ENCODE measurements around the gene CCNE1.
"Not testable (repeated sequence)": the region's sequence is repeated elsewhere in the genome, so short reads cannot be mapped to it uniquely, and the experiment has no call there.

The CCNE1 gene

GRCh38 chr19:29819300-29819699 is 7.5 kb downstream of the CCNE1 start:
- DNase-seq = no peak

- DNase-seq = no peak
Observed at GRCh38 chr19:29819986-29820385, 8.2 kb downstream of the CCNE1 start.

DNA sequence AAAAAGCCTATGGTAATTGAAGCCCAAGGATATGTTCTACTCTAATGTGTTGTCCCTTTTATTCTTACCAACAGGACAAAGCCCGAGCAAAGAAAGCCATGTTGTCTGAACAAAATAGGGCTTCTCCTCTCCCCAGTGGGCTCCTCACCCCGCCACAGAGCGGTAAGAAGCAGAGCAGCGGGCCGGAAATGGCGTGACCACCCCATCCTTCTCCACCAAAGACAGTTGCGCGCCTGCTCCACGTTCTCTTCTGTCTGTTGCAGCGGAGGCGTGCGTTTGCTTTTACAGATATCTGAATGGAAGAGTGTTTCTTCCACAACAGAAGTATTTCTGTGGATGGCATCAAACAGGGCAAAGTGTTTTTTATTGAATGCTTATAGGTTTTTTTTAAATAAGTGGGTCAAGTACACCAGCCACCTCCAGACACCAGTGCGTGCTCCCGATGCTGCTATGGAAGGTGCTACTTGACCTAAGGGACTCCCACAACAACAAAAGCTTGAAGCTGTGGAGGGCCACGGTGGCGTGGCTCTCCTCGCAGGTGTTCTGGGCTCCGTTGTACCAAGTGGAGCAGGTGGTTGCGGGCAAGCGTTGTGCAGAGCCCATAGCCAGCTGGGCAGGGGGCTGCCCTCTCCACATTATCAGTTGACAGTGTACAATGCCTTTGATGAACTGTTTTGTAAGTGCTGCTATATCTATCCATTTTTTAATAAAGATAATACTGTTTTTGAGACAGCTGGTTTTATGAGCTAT is 12.0 kb downstream of the CCNE1 start:
- no peak for DNase-seq

- DNase-seq = not testable (repeated sequence)
Observed at GRCh38 chr19:29825263-29825662, 13.5 kb downstream of the CCNE1 start.

DNA sequence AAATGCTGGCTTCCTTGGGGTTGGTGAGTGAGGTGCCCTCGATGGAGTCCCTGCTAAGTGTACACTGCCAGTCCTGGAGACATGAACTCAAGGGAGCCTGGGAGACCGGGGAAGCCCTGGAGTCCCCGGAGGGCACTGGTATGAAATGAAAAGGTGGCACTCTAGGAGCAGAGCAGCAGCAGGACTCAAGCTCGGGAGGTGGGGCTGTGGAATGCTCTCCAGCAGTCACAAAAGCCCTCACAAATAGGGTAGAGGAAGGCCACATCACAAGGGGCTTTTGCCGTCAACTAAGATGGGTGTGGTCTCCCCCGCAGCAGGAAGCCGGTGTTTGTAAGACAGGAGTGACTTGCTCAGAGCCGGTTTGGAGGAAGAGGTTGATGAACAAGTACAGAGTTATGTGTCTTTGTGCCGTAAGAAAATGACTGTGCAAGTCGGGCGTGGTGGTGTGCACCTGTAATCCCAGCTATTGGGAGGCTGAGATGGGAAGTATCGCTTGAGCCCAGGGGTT is 19.3 kb downstream of the CCNE1 start:
- peak; percentile 73 to 75 for DNase-seq

DNA sequence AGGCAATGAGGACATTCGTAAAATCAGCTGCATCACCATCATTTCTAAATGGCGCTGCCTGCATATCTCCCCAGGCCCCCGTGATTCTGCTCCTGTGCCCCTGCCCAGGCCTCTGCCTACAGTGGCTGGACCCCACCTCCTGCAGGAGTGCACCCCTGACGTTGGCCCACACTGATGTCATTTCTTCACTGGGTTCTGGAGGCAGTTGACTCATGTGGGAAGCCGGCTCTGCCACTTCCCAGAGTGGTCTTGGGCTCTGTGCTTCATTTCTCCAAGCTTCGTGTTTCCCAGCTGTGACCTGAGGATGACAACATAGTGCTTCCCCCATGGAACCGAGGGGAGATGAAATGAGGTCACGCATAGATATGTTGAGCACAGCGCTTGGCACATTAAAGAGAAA is 19.9 kb downstream of the CCNE1 start:
- DNase-seq = no peak

DNA sequence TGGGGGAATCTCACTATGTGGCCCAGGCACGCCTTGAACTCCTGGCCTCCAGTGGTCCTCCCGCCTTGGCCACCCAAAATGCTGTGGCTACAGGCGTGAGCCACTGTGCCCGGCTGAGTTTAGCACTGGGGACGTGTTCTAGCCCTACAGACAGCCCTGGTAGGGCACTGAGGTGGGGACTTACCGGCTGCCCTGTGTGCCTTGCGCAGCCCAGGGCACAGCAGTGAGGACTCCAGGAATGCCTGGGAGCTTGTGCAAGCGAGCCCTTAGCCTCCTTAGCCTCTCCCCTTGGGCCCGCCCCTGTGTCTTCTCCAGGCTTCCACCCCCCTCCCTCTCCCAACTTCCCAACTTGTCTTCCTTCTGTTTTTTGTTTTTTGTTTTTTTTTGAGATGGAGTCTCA is 21.0 kb downstream of the CCNE1 start:
- DNase-seq = no peak

DNA sequence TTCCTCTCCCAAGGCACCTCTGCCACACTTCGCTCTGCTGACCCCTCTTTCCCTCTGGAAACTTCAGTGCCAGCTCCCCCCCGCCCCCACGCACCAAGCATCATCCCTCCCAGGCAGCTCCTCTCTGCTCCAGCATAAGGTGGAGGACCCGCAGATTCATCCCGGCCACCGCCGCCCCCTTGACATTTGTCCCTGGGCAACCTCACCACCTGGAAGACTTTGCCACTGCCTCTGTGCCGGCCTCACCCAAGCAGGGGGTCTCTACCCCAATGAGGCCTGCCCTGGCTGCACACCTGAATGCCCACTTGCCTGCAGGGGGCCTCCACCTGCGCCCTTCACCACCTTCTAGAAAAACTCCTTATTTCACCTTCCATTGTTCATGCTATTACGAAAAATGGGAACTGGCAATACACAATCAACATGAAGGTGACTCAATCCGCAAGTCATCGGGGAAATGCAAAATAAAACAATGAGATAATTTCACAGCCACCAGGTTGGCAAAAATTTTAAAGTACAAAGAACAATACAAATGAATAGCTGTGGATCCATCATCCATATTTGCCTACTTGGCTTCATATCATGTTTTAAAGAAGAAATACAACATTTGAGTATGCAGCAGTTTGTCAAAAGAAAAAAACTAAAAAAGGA is 21.9 kb downstream of the CCNE1 start:
- DNase-seq = no peak

DNA sequence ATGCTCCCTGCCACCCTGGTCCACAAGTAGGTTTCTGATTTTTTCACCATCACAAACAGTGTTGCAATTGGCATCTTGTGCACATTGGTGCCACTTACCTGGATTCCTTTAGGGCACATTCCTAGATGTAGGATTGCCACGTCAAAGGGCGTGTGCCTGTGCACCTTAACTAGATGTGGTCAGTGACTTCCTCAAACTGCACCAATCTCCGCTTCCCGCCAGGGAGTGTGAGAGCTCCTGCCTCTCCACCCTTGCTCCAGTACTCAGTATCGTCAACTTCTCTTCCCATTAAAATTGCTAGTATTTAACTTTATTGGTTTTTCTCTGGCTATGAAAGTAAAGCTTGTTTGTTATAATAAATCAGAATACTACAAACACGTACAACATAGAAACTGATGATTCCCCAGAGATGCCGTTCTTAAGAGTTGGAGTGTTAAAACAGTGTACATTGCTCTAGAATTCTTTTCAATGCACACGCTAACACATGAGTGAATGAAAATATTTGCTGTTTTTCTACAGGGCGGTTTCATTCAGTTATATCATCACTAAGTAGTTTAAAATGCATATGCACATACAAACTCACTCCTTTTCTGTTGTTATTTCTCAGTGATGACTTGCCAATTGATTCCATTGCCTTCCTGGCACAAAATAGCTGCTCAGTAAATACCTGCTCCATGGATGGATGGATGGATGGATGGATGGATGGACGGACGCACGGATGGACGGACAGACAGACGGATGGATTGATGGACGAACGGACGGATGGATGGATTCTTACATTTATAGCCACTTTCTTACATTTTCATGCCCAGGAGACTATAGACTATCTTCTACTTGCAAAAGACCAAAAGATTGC is 23.4 kb downstream of the CCNE1 start:
- DNase-seq = no peak

DNA sequence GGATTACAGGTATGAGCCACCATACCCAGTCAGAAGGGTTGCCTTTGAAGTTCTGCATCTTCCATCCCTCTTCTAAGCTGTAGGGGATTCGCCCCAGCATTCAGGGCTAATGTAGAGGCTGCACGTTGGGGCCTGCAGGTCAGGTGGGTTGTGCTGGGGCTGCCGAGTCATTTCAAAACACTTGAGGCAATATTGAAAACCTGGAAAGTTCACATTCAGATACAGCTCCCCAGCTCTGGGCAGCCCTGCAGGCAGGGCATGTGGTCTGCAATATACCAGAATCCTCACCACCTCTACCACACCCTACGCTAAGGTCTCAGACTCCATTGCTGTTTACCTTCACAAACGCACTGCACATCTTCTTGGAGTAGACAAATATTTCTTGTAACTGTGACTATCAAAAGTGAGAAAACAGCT is 24.6 kb downstream of the CCNE1 start:
- no peak for DNase-seq

GRCh38 chr19:29837448-29837981 is 25.7 kb downstream of the CCNE1 start:
- DNase-seq = peak; percentile 36 to 74

- no peak for DNase-seq
Observed at GRCh38 chr19:29837996-29838395, 26.2 kb downstream of the CCNE1 start.

GRCh38 chr19:29840066-29840950 is 28.5 kb downstream of the CCNE1 start:
- no peak for DNase-seq

GRCh38 chr19:29841209-29841558 is 29.4 kb downstream of the CCNE1 start:
- DNase-seq = no peak

DNA sequence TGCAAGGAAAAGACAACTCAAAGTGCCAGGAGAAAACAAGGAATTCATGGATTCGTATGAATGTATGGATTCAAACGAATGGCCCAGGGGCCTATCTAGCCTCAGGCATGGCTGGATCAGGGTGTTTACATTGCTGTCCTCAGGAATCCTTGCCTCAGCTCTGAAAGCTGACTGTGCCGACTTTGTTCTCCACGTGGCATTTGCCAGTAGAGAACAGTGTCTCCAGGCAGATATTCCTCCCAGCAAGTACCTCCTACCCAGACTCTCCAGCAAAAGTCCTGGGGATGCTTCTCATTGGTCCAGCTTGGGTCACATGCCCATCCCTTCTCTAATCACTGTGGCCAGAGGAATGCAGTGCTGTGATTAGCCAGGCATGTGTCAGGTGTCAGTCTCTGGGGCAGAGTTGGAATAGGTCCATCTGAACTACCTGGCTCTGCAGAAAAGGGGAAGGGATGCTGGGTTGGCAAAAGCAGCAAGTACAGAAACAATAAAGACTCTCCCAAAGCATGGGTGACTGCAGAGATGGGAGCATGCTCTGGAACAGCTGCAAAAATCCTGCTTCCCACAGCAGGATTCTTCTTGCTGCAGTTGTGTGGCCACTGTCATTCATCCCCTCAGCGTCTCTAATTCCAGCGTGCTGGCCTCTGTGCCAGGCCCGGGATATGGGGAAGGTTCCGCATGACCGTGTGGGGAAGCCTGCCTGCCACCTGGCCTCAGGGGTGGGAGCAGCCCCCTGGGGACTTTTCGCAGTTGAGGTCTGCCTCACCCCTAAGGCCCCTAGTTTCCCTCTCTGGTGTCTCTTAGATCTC is 30.0 kb downstream of the CCNE1 start:
- DNase-seq = no peak

DNA sequence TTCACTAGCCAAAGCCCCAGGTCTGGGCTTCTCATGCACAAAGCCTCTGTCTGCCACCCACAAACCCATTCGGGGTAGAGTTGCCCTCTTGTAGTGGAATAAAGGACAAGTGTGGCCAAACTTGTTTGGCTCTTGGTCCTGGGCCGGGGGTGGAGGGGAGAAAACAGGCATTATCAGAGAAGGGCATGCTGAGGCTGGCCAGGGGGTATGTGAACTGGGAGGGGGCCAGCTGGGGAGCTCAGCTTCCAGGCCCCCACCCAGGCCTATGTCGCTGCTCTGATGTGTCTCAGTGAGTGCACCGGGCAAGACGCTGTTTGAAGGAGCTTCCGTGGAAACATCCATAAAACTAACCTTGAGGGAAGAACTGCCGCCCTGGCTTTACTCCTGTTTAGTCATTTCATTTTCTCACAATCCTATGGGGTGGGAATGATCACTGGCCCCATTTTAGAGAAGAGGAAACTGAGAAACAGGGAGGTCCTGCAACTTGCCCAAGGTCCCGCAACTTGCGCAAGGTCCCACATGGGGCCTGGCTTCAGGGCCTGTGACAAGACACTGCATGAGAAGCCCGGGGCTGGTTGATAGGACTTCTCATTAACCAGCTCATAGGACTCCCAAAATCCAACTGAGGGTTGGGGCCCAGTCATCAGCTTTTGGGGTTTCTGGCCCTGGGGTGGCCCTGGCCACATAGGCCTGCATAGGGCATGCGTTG is 30.8 kb downstream of the CCNE1 start:
- no peak for DNase-seq

DNA sequence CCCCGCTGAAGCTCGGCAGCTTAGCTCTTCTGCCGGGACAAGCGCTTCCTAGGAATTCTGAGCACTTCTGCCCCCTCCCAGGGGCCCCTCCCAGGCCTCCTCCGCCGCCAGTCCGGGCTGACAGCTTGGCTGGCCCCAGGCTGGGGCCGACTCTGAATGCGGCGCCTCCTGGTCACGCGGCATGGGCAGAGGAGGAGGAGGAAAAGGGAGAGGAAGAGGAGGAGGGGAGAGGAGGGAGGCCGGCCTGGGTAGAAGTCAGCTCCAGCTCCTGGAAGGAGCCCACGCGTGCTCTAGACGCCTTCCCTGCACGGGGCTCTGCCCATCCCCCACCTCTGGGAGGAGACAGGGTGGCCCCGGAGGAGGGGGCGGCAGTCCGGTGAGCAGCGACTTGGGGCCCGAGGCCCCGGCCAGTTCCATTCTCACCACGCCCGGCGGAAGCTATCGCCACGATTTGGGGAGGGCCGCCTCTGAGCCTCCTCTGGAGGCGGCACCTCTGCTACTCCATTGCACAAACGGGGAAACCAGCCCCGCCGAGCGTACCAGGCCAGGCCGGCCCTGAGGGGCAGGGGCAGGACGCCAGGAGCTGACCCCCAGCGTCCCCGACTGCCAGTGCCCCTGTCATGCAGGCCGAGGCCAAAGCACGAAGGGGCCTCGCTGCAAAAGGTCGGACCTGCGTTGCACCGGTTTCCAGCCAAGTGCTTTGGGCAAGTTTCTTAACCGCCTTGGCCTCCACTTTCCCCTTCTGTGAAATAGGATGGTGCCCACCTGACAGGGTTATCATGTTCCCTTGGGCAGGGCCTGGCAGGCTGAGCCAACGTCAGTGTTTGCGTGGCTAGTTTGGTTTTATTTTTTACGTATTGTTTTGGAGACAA is 31.6 kb downstream of the CCNE1 start:
- DNase-seq = no peak

DNA sequence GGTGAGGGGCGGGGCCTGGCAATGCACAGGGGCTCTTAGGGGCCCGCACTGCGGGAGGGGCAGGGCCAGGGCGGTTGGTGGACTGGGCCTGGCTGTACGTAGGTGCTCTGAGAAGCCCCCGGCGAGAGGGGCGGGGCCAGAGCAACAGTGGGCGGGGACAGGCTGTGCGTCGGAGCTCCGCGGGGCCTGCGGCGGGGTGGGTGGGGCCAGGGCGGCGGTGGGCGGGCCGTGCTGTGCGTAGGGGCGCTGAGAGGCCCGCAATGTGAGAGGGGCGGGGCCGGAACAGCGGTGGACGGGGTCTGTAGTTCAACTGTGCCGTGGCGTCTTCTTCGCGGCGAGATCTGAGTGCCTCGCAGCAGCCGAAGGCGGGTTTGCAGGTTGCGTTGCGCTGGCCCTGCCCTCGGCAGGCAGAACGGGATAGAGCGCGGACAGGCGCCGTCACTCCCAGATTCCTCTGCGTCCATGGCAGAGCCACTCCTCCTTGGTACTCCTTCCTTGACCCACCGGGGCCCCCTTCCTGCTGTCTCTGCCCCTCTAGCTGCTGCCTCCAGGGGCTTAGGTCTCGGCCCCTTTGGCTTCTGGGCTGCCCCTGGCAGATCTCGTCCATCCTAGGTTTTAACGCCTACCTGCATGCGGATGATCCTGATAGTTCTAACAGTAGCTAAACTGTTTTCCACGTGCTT is 33.2 kb downstream of the CCNE1 start:
- peak; percentile 95 for DNase-seq

DNA sequence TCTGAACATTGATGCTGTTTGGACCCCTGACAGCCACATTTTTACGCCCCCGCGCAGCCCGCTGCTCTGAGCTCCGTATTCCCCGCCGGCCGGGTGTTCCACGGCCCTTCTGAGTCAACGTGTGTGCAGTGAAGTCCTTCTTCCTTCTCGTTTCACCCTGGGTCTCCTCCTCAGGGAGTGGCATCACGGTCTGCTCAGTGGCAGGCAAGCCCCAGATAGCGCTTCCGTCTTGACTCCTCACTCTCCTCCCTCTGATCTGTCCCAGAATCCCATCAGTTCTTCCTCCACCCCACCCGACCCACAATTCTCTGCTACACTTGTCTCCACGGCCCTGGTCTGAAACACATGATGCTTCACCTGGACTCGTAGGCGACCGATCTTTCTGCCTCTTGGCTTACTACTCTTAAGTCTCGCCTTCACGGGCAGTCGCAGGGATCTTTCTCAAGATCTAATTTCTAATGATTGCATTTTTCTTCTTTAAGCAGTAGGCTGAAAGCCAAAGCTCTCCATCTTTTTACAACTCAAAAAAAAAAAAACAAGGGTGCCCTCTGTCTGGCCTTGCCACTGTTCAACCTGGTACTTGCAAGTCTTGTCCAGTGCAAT is 33.9 kb downstream of the CCNE1 start:
- DNase-seq = peak in 1 of 2 donors; percentile 27

All from CD4-positive, alpha-beta T cell treated with Interleukin-4 for 1 hour (primary cell).